ENCODE measurements around the gene STARD7. TPM values are rescaled to one million over a fixed set of nuclear protein-coding genes. Genes with fewer than 3 reads are reported as not detected.

STARD7 gene
- total and polyA plus RNA-seq, 2 experiments from 2014 or later: 72.2 to 222 TPM

- H2AFZ ChIP-seq: no peak overlapping the region
- H3K27me3 ChIP-seq (ENCODE audit: insufficient read depth): no peaks in the 10 kb centered on the region
- no peak for TF ChIP-seq EZH2phosphoT487 (IDR thresholded peaks at IDR 0.05; ENCODE audit: unreplicated experiment)
- no peak for TF ChIP-seq STAT1 (IDR thresholded peaks at IDR 0.05; ENCODE audit: unreplicated experiment)
- TF ChIP-seq EZH2 (IDR thresholded peaks at IDR 0.05; ENCODE audit: low read depth, unreplicated experiment): no peak
- TF ChIP-seq ZNF462 (CRISPR knock-in tag; IDR thresholded peaks at IDR 0.05): no peak
- H3K27ac ChIP-seq (ENCODE audit: low read depth): no peak overlapping the region
- H3K36me3 ChIP-seq (ENCODE audit: insufficient read depth): peaks cover 11% of the 10 kb centered on the region; the same call in 1 of the 2 replicates
- Mint-ChIP-seq H3K27ac (no peak overlapping the region), H3K4me1 (peaks cover 10% of the 10 kb centered on the region), H3K9me3 (no peaks in the 10 kb centered on the region), H3K4me3 (no peak overlapping the region), H3K36me3 (ENCODE audit: low read depth) (peaks cover 22% of the 10 kb centered on the region), H3K27me3 (ENCODE audit: insufficient read depth, low read depth, poor library complexity) (peaks cover 5% of the 10 kb centered on the region)
- no peaks in the 10 kb centered on the region for H3F3A ChIP-seq (replicated peaks; ENCODE audit: low read depth)
- ATAC-seq (no peak), DNase-seq (ENCODE audit: low spot score) (no peak)
- H4K20me1 ChIP-seq (replicated peaks; ENCODE audit: insufficient read depth): peaks cover 19% of the 10 kb centered on the region
- no peak overlapping the region for H3K4me3 ChIP-seq
- H3K4me2 ChIP-seq: no peak overlapping the region
- peaks cover 13% of the 10 kb centered on the region; the same call in 1 of the 2 replicates for H3K79me2 ChIP-seq (replicated peaks; ENCODE audit: insufficient read depth)
- H3K9me2 ChIP-seq (ENCODE audit: insufficient read depth): no peaks in the 10 kb centered on the region
- no peaks in the 10 kb centered on the region; the same call in 1 of the 2 replicates for H3K4me1 ChIP-seq (ENCODE audit: insufficient read depth)
Observed at GRCh38 chr2:96256611-96257113, 48.0 kb upstream of the STARD7 start.

- Histone ChIP-seq H3K4me1 (ENCODE audit: insufficient read depth) (no peaks in the 10 kb centered on the region), H2AFZ (no peak overlapping the region), H3F3A (replicated peaks; ENCODE audit: low read depth) (no peaks in the 10 kb centered on the region), H3K4me3 (no peak overlapping the region), H3K36me3 (ENCODE audit: insufficient read depth) (peaks cover 8% of the 10 kb centered on the region; the same call in 1 of the 2 replicates), H3K4me2 (no peak overlapping the region), H3K79me2 (replicated peaks; ENCODE audit: insufficient read depth) (peaks cover 5% of the 10 kb centered on the region; the same call in 1 of the 2 replicates), H3K27ac (ENCODE audit: low read depth) (no peak overlapping the region), H3K9me2 (ENCODE audit: insufficient read depth) (no peaks in the 10 kb centered on the region), H4K20me1 (replicated peaks; ENCODE audit: insufficient read depth) (peaks cover 4% of the 10 kb centered on the region), H3K27me3 (ENCODE audit: insufficient read depth) (no peaks in the 10 kb centered on the region)
- DNase-seq (ENCODE audit: low spot score): no peak
- Mint-ChIP-seq H3K27me3 (ENCODE audit: insufficient read depth, low read depth, poor library complexity) (peaks cover 4% of the 10 kb centered on the region), H3K36me3 (ENCODE audit: low read depth) (peaks cover 25% of the 10 kb centered on the region), H3K9me3 (no peaks in the 10 kb centered on the region), H3K4me1 (peaks cover 3% of the 10 kb centered on the region; the same call in 1 of the 3 replicates), H3K27ac (no peak overlapping the region), H3K4me3 (no peak overlapping the region)
- ATAC-seq: no peak
- TF ChIP-seq ZNF462 (CRISPR knock-in tag; IDR thresholded peaks at IDR 0.05): no peak
- no peak for TF ChIP-seq JUNB (IDR thresholded peaks at IDR 0.05; ENCODE audit: unreplicated experiment)
- TF ChIP-seq ZNF114 (CRISPR knock-in tag; IDR thresholded peaks at IDR 0.05): no peak
Observed at GRCh38 chr2:96254571-96254970, 45.9 kb upstream of the STARD7 start.
